MM.1S (cell line): Measurements from ENCODE around the gene ITGA5.

ENCODE experiments used
- DNase-seq: peaks from one replicate; pipeline ENCODE4 v3.0.0-alpha.2; 2015
- H2AFZ ChIP-seq: fragments of 300-600 bp; sonication (generic); 2 replicates; pipeline ENCODE4 v1.6.0; 2016; ENCODE audit warnings: antibody characterized with exemption, low read length
- H3F3A ChIP-seq: fragments of 300-600 bp; sonication (generic); 2 replicates; pipeline ENCODE4 v1.6.1; 2016; ENCODE audit warnings: mild to moderate bottlenecking, antibody characterized with exemption, low read length, moderate library complexity, mixed read lengths; ENCODE audit not compliant: insufficient read depth
- H3K27ac ChIP-seq: fragments of 300-600 bp; sonication (generic); 2 replicates; pipeline ENCODE4 v1.5.1; 2016; ENCODE audit warnings: mild to moderate bottlenecking, low read length
- H3K27me3 ChIP-seq: fragments of 300-600 bp; sonication (generic); replicated peaks from 2 replicates; pipeline ENCODE4 v1.6.0; 2016; ENCODE audit warnings: low read length; ENCODE audit not compliant: insufficient read depth
- H3K36me3 ChIP-seq: fragments of 300-600 bp; sonication (generic); replicated peaks from 2 replicates; pipeline ENCODE4 v1.6.1; 2016; ENCODE audit warnings: mild to moderate bottlenecking, low read length, mixed read lengths; ENCODE audit not compliant: insufficient read depth
- H3K4me1 ChIP-seq: fragments of 300-600 bp; sonication (generic); 2 replicates; pipeline ENCODE4 v1.6.1; 2016; ENCODE audit warnings: low read length, mixed read lengths
- H3K4me2 ChIP-seq: fragments of 300-600 bp; sonication (generic); 2 replicates; pipeline ENCODE4 v1.6.0; 2016; ENCODE audit warnings: low read depth, low read length
- H3K4me3 ChIP-seq: fragments of 300-600 bp; sonication (generic); 2 replicates; pipeline ENCODE4 v1.5.1; 2016; ENCODE audit warnings: low read length, mixed read lengths
- H3K79me2 ChIP-seq: fragments of 300-600 bp; sonication (generic); 2 replicates; pipeline ENCODE4 v1.6.1; 2016; ENCODE audit warnings: mixed run types, low read length, mixed read lengths
- H3K9ac ChIP-seq: fragments of 300-600 bp; sonication (generic); 2 replicates; pipeline ENCODE4 v1.6.1; 2016; ENCODE audit warnings: low read length, mixed read lengths
- H3K9me2 ChIP-seq: fragments of 300-600 bp; sonication (generic); replicated peaks from 2 replicates; pipeline ENCODE4 v1.6.1; 2016; ENCODE audit warnings: mild to moderate bottlenecking, low read length, mixed read lengths; ENCODE audit not compliant: insufficient read depth
- H3K9me3 ChIP-seq: fragments of 300-600 bp; sonication (generic); replicated peaks from 2 replicates; pipeline ENCODE4 v1.6.1; 2016; ENCODE audit warnings: mild to moderate bottlenecking, low read length, mixed read lengths; ENCODE audit not compliant: insufficient read depth
- H4K20me1 ChIP-seq: fragments of 300-600 bp; sonication (generic); 2 replicates; pipeline ENCODE4 v1.6.1; 2016; ENCODE audit warnings: mild to moderate bottlenecking, low read length, moderate library complexity, mixed read lengths; ENCODE audit not compliant: insufficient read depth
- CTCF ChIP-seq: fragments of 300-600 bp; sonication (generic); IDR thresholded peaks from 2 replicates; pipeline ENCODE4 v1.5.1; 2016; ENCODE audit warnings: antibody characterized with exemption, low read length, mixed read lengths
- EZH2 ChIP-seq: fragments of 300-600 bp; sonication (generic); optimal IDR thresholded peaks from 2 replicates; pipeline ENCODE3; 2017; ENCODE audit warnings: low read depth, mild to moderate bottlenecking, antibody characterized with exemption, low read length, mixed read lengths
- EZH2phosphoT487 ChIP-seq: fragments of 300-600 bp; sonication (generic); IDR thresholded peaks from 2 replicates; pipeline ENCODE4 v1.6.1; 2018; ENCODE audit warnings: antibody characterized with exemption, low read length

The ITGA5 gene

GRCh38 chr12:54368025-54368708 is 50.9 kb downstream of the ITGA5 start:
- no peak overlapping the region; the same call in 1 of the 2 replicates for H3K4me3 ChIP-seq

GRCh38 chr12:54364413-54364812 is 54.7 kb downstream of the ITGA5 start, which contains the start of gene GPR84:
Gene GPR84 (minus strand): TSS chr12:54364486. CDS start chr12:54363851, 635 bp downstream.
- DNase-seq = peak; percentile 55
- no peak for TF ChIP-seq EZH2phosphoT487
- no peak for TF ChIP-seq CTCF
- TF ChIP-seq EZH2 = no peak
- no peak within 1 kb of the TSS for H3K4me3 ChIP-seq
- H3K9ac ChIP-seq = no peak within 1 kb of the TSS
- H4K20me1 ChIP-seq = peaks cover 5% of the 10 kb centered on the region; the same call in 1 of the 2 replicates
- no peak within 1 kb of the TSS for H3K27ac ChIP-seq
- peaks cover 23% of the 10 kb centered on the region for H3K4me1 ChIP-seq
- no peaks in the 10 kb centered on the region for H3K9me3 ChIP-seq
- no peaks in the 10 kb centered on the region for H3K36me3 ChIP-seq
- peaks cover 58% of the 10 kb centered on the region for H3K27me3 ChIP-seq
- no peaks in the 10 kb centered on the region for H3K79me2 ChIP-seq
- H3K9me2 ChIP-seq = no peaks in the 10 kb centered on the region
- H3F3A ChIP-seq = peaks cover 16% of the 10 kb centered on the region
- H2AFZ ChIP-seq = no peak within 1 kb of the TSS
- H3K4me2 ChIP-seq = peak within 1 kb of the TSS; percentile 33

More at GRCh38 chr12:54368025-54368708, 50.9 kb downstream of the ITGA5 start:
- Histone ChIP-seq H3K4me2 (peak overlapping the region; percentile 71), H3F3A (peaks cover 14% of the 10 kb centered on the region), H2AFZ (peak overlapping the region; percentile 40; the same call in 1 of the 2 replicates), H3K36me3 (no peaks in the 10 kb centered on the region), H4K20me1 (peaks cover 5% of the 10 kb centered on the region; the same call in 1 of the 2 replicates), H3K27me3 (peaks cover 66% of the 10 kb centered on the region), H3K9me2 (no peaks in the 10 kb centered on the region), H3K9me3 (no peaks in the 10 kb centered on the region), H3K79me2 (no peaks in the 10 kb centered on the region), H3K9ac (no peak overlapping the region), H3K27ac (no peak overlapping the region), H3K4me1 (peaks cover 19% of the 10 kb centered on the region)
- no peak for DNase-seq
- TF ChIP-seq CTCF (no peak), EZH2phosphoT487 (no peak), EZH2 (no peak)

GRCh38 chr12:54363618-54364017 is 55.4 kb downstream of the ITGA5 start:
- H3K4me1 ChIP-seq = peaks cover 23% of the 10 kb centered on the region
- H2AFZ ChIP-seq = no peak overlapping the region
- no peak overlapping the region for H3K4me3 ChIP-seq
- DNase-seq = no peak
- no peak overlapping the region for H3K9ac ChIP-seq
- H3K36me3 ChIP-seq = no peaks in the 10 kb centered on the region
- no peaks in the 10 kb centered on the region for H3K9me3 ChIP-seq
- no peaks in the 10 kb centered on the region for H3K79me2 ChIP-seq
- peak overlapping the region; percentile 33; the same call in 1 of the 2 replicates for H3K4me2 ChIP-seq
- H4K20me1 ChIP-seq = peaks cover 5% of the 10 kb centered on the region; the same call in 1 of the 2 replicates
- peaks cover 16% of the 10 kb centered on the region for H3F3A ChIP-seq
- no peaks in the 10 kb centered on the region for H3K9me2 ChIP-seq
- TF ChIP-seq EZH2phosphoT487 (no peak), EZH2 (no peak), CTCF (no peak)
- H3K27me3 ChIP-seq = peaks cover 52% of the 10 kb centered on the region
- H3K27ac ChIP-seq = no peak overlapping the region
